BJ (cell line): ENCODE measurements around the gene LRRC14B. TPM values are rescaled to one million over a fixed set of nuclear protein-coding genes. Genes with fewer than 3 reads are reported as not detected.
"Not testable (repeated sequence)": the region's sequence is repeated elsewhere in the genome, so short reads cannot be mapped to it uniquely, and the experiment has no call there.

Experiments used
- CTCF ChIA-PET: fragments of 350-600 bp; formaldehyde crosslinking; extraction: SDS; loops from one replicate; lab custom pipeline; 2021; ENCODE audit warnings: antibody characterized with exemption, inconsistent platforms; lab: Yijun Ruan, JAX
- POLR2A ChIA-PET: fragments of 300-600 bp; sonication (Branson Sonifier 250); formaldehyde crosslinking; extraction: SDS; loops from one replicate; lab custom pipeline; 2021; ENCODE audit warnings: antibody characterized with exemption; lab: Charles Lee
- DNase-seq: peaks from one replicate; pipeline ENCODE4 v3.0.0-alpha.2; 2011; ENCODE audit warnings: low read depth
- H3K27me3 ChIP-seq: 2 replicates; pipeline ENCODE4 v1.6.0; 2011; ENCODE audit warnings: low read length; ENCODE audit not compliant: control insufficient read depth, insufficient read depth
- H3K36me3 ChIP-seq: 2 replicates; pipeline ENCODE4 v1.5.1; 2011; ENCODE audit warnings: low read length; ENCODE audit not compliant: control insufficient read depth, insufficient read depth
- H3K4me3 ChIP-seq: 2 replicates; pipeline ENCODE4 v1.5.1; 2011; ENCODE audit warnings: low read depth, mild to moderate bottlenecking, control low read depth, low read length
- CTCF ChIP-seq: IDR thresholded peaks from 2 replicates; pipeline ENCODE4 v1.5.1; 2011; ENCODE audit warnings: low read depth, mild to moderate bottlenecking, control low read depth, inconsistent platforms, low read length, moderate library complexity; ENCODE audit not compliant: insufficient read depth
- polyA plus RNA-seq: library from polyadenylated mRNA; depleted of rRNA; stranded (reverse); fragments of >200 nt; gene quantifications from 2 replicates; pipeline ENCODE4 v1.2.3, GENCODE V29; 2011

Gene LRRC14B
- polyA plus RNA-seq, 1 experiment: not detected

DNA sequence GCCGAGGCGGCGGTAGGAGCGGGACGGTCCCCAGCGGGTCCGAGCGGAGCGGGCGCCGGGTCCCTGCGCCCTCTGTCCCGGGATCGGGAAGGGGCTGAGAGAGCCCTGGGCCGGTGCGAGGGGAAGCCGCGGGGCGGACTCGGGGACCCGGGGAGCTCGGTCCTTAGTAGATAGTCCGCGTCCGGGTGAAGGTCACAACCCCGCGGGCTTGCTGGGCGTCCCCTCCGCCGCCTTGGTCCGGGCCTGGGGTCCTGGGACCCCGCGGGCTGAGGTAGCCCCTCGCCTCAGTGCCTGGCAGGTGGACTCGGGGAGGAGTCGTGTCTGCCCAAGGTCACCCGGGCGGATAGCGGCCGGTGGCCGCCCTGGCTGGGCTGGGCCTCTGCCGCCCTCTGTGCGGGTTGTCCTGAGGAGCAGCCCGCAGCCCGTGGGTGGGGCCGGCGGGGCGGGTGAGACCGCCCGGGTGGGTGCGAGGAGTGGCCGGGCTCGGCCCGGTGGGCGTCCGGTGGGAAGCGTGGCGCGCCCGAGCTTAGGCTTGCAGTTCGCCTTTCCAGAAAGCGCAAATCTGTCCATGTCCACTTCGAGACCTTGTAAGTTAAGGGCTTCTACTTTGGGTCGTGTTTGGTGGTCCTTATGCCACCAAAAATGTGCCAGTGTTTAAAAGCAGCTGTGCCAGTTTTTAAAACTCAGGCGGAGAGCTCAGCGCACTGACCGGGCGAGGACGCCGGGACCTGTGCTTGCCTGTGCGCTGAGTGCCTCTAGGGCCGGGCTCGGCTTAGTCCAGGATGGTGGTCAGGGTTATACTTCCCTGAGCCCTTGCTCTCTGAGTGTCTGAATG lies 27.4 kb downstream of the LRRC14B start:
- ChIA-PET CTCF (interaction anchor here (0.5 to 2.7 kb wide), 12 partner anchors 8 to 178 kb away, joined by 3 to 7 read pairs (median 3); no protein-coding TSS in a partner anchor), POLR2A (no interaction called here)
- 0 out of 2 replicates have a peak, but pooled peaks have one; percentile 12 for TF ChIP-seq CTCF
- no peaks in the 10 kb centered on the region for H3K27me3 ChIP-seq
- no peak for DNase-seq
- H3K4me3 ChIP-seq: peak overlapping the region; percentile 96
- H3K36me3 ChIP-seq: no peaks in the 10 kb centered on the region

DNA sequence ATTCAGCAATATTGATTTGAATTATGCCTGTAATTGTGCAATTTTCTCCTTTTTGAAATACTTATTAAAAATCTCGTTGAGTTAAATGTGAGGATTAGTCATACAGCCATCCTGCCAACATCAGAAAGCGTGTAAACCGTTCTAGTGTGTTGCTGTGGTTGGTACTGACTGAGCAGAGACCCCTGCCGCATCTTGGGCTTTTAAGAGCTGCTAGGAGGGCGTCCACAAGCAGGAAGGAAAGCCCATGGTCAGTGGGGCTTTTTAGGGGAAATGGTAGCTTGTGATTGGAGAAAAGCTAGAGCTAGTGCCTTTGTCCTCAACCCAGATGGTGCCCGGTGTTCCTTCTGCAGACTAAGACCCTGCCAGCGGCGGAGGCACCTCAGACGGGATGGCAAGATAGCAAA lies 28.2 kb downstream of the LRRC14B start:
- H3K27me3 ChIP-seq: no peaks in the 10 kb centered on the region
- DNase-seq: no peak
- POLR2A ChIA-PET: no interaction called here
- peaks cover 2% of the 10 kb centered on the region for H3K36me3 ChIP-seq
- peak overlapping the region; percentile 96 for H3K4me3 ChIP-seq
- no peak for TF ChIP-seq CTCF
- CTCF ChIA-PET: interaction anchor here (0.5 to 2.7 kb wide), 5 partner anchors 12 to 82 kb away, joined by 3 to 7 read pairs (median 3); no protein-coding TSS in a partner anchor

DNA sequence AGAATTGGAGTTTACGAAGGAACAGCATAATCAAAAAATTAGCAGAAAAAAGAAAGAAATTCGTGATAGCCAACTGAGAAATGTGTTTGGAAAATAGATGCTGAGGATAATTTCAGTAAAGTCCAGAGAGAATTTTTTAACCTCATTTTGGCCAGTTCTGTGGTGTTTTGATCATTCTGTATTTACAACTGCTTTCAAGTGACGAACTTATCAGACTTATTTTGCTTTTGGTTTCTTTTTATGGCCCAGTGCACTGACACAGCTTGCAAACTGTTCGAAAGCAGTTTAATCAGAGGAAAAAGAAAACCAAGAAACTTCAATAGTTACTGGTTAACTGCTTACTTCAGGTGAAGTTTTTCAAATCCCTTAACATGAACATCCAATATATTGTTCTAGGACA lies 28.7 kb downstream of the LRRC14B start:
- POLR2A ChIA-PET: no interaction called here
- H3K4me3 ChIP-seq: peak overlapping the region; percentile 96

DNA sequence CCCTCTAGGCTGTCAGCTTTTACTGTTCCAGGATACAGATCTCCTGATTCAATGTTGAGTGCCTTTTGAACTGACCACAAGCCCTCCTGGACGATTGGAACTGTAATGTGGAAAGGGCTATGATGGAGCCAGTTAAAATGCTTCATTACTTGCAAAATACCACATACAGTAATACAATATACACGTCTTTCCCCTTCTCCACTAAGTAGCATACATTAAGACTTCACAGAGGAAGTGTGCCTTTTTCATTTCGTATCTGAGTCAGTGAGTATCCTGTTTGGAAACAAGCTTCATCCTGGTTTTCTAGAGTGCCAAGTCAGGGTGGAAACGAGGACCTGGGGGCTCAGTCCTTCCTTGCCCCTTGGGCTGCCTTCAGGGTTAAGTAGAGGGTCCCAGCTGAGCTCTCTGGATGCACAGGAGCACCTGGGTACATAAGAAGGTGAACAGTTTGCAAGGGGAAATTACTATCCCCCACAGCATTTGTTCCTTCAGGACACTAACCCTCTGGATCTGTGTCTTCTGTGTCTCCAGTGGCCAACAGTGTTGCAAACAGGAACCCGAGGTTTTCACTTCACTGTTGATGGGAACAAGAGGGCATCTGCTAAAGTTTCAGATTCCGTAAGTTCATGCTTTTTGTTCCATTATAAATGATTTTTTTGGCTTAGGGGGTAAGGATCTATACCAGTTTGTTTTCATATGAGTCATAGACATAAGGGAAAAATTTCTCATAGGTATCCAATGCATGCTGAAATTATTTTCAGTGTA lies 31.8 kb downstream of the LRRC14B start:
- POLR2A ChIA-PET, DNase-seq, H3K4me3 ChIP-seq, H3K27me3 ChIP-seq, CTCF ChIA-PET: not testable (repeated sequence)
- H3K36me3 ChIP-seq: peaks cover 23% of the 10 kb centered on the region

More for the DNA sequence above, 28.7 kb downstream of the LRRC14B start:
- no peak for DNase-seq
- CTCF ChIA-PET: interaction anchor here (0.7 to 2.7 kb wide), 3 partner anchors 12 to 33 kb away, joined by 3 to 7 read pairs (median 4); no protein-coding TSS in a partner anchor
- H3K27me3 ChIP-seq: no peaks in the 10 kb centered on the region
- H3K36me3 ChIP-seq: peaks cover 4% of the 10 kb centered on the region
- TF ChIP-seq CTCF: no peak

DNA sequence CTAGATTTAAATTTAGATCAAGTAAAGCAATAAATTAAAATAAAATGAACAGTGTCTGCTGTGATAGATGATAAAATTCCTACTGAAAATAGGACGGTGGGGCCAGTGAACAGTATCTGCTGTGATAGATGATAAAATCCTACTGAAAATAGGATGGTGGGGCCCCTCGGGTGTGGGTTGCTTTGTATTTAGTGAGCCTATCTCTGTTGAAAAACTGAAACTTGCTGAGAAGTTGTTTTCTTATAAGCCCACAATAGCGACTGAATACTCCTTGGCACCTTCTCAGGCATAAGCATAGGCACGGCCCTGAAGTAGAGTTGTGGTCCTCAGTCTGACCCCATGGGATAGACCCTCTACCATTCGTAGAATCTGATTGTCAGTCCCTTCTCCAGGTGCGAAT lies 32.5 kb downstream of the LRRC14B start:
- ChIA-PET POLR2A (no interaction called here), CTCF (no interaction called here)
- DNase-seq: no peak
- no peak for TF ChIP-seq CTCF
- H3K4me3 ChIP-seq: no peak overlapping the region
- H3K36me3 ChIP-seq: peaks cover 25% of the 10 kb centered on the region
- no peaks in the 10 kb centered on the region for H3K27me3 ChIP-seq
